ENCODE measurements around the gene KLK8.

DNA sequence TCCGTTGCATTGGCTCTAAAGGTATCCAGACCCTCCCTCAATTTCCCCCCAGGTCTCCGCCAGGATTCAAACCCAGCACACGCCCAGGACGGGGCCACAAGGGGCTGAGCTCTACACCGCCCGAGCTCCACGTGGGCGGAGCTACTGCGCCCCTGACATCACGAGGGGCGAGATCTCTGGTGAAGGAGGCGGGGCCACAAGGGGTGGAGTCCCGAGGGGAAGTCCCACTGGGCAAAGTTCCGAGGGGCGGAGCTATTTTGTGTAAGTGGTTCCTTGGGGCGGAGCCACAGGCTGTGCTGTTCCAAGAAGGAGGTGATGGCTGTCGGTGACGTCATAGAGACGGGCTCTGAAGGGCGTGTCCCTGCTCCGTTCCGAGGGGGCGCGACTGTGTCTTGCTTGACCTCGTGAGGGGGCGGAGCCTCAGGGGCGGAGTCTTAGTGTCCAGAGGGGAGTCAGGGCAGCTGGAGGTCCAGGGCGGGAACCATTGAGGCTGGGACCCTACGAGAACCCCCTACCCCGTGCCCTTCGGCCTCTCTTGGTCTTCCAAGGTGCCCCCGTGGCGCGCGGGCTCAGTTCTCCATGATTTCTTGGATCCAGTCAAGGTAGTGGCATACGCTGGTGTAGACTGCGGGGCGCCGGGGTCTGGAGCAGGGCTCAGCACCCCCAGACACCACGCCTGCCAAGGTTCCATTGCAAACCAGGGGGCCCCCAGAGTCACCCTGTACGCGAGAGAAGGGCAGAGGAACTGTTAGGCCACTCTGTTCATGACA is 1.3 kb upstream of the KLK8 start:
- TF ChIP-seq SUZ12 (IDR thresholded peaks at IDR 0.05; ENCODE audit: extremely low read depth, insufficient read depth, insufficient read length) = no peak
- no peak for TF ChIP-seq ZNF274 (IDR thresholded peaks at IDR 0.05; ENCODE audit: low read depth, low read length)
- no peak for TF ChIP-seq YY1 (IDR thresholded peaks at IDR 0.05; ENCODE audit: insufficient read depth, insufficient read length)
